Hematopoietic multipotent progenitor cell (in vitro differentiated cells): ENCODE data around the gene ANO4. TPM values are rescaled to one million over a fixed set of nuclear protein-coding genes. Genes with fewer than 3 reads are reported as not detected.

Experiments used
- DNase-seq, 3 donors: peaks; one replicate each; pipeline ENCODE4 v3.0.0-alpha.2; 2011 to 2015; ENCODE audit warnings: low read depth in 2 of 3, low spot score in 2 of 3
- total RNA-seq: library from RNA; depleted of rRNA; stranded (reverse); fragments of >200 nt; gene quantifications from one replicate; pipeline ENCODE4 v1.2.3, GENCODE V29; 2012

Gene ANO4
- total RNA-seq, 1 donor: not detected

GRCh38 chr12:100801320-100801719, 6.7 kb downstream of the ANO4 start:
- no peak for DNase-seq

DNA sequence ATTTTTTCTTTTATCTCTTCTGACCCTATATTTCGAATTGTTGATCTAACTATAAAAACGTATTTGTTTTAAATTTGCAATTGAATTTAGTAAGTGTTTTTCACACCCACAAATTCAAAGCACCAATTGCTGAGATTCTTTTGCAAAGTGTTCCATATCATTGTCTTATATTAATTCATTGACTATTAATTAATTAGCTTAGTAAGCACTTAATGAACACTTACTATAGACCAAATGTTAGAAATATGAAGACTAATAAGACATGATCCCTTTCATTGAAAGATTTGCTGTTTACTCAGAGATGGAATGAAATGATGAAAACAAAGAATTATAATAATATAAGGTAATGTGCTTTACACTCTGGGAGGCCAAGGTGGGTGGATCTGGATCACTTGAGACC, 14.2 kb downstream of the ANO4 start:
- DNase-seq: no peak

GRCh38 chr12:100820314-100820713, 25.7 kb downstream of the ANO4 start:
- DNase-seq: no peak

DNA sequence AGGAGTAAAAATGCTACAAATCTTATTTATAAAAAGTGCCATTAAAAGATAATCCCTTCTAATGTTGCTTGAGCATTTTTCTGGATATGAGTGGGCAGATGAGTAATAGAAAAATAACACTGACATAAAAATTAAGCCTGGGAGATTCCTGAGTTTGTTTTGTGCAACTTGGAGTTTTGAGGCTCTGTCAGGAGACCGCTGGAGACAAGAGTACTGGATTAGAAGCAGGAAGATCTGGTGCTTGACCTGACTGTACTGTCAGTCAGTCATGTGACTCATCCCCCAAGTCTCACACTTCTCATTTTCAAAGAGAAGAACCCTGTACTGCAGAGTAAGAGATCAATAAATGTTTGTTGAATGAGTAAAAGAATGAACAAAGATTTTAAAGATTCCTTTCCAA, 29.4 kb downstream of the ANO4 start:
- no peak for DNase-seq

DNA sequence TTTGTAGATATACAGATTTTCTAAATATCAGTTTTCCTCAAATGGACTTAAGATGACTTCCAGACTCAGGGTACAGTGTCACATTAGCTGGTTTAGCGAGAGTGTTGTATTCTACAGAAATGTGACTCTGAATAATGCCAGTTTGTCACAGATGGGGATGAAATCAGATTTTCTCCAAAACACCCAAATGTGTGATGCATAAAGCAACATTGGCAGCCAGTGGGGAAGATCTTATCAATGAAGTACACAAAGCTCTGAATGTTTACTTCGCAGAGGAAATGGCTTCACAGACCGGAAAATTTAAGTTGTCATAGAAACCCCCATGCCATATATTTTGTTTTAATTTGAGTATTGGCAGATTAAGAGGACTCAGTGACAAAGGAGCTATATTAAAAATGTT, 29.9 kb downstream of the ANO4 start:
- DNase-seq: no peak

DNA sequence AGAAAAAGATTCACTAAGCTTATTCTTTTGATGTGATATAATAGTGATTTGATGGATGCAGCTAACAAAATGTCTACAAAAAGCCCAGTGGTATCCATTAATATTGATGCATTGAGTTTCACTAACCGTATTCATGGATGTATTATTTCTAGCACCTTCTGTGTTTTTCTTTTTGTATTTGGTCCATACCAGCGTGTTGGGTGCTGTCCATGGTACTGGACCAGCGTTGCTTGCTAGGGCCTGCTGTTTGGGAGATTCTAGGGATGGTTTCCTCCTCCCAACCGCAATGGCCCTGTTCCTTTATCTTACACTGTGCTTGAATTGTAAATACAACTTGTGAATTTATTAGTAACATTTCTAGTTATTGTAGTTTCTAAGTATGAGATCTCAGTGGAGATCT, 31.7 kb downstream of the ANO4 start:
- peak in 2 of 3 donors; percentile 24 to 57 for DNase-seq

DNA sequence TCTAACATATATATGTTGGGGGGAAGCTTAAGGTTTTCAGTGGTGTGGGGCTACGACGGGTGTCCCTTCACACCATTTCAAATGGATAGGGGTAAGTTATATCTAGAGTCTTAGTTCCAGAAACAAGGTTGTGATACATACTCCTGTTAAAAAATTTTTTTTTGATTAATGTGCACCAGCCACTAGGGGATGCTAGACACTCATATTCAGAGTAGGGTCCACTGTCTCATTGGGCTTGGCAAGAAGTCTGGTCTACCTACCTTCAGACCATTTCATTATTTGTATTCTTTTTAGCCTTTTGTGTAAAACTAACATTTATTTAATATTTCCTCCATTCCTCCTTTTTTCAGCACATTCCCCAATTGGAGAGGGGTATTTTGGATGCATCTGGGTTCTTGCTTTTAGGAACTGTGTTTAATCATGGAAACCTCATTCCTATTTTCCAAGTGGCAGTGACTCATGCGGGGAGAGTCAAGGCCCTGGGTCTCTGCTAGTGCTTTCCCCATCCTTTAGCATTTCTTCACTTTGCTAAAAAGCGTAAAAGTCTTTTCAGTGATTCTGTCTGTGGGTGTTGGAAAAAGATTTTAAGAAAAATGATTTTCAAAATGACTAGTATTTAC, 33.4 kb downstream of the ANO4 start:
- peak in 2 of 3 donors; percentile 29 to 65 for DNase-seq

GRCh38 chr12:100830003-100830795, 35.6 kb downstream of the ANO4 start:
- DNase-seq: no peak

GRCh38 chr12:100833282-100833681, 38.7 kb downstream of the ANO4 start:
- no peak for DNase-seq

GRCh38 chr12:100840748-100841147, 46.2 kb downstream of the ANO4 start:
- DNase-seq: no peak

- peak in 1 of 3 donors; percentile 32 for DNase-seq
These were observed 47.6 kb downstream of the ANO4 start for GRCh38 chr12:100842156-100842555.

GRCh38 chr12:100843061-100843460, 48.5 kb downstream of the ANO4 start:
- no peak for DNase-seq

DNA sequence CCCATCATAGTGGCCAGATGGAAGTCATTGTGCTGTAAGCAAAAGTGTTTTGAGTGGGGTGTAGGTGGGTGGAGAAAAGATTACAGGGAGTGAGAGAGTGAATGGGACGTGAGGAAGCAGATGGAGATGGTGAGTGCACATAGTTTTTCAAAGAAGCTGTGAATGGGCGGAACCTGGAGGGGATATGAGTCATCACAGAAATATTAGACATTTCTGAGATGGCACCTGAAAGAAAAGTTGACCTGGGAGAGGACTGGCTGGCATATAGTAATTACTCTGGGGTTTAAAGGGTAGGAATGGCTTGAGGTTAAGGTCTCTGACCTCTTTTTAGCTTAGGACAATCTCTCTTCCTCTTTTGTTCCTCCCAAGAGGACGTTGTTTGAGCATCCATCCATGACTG, 50.5 kb downstream of the ANO4 start:
- DNase-seq: no peak

- no peak for DNase-seq
These were observed 57.1 kb downstream of the ANO4 start for GRCh38 chr12:100851637-100852036.

DNA sequence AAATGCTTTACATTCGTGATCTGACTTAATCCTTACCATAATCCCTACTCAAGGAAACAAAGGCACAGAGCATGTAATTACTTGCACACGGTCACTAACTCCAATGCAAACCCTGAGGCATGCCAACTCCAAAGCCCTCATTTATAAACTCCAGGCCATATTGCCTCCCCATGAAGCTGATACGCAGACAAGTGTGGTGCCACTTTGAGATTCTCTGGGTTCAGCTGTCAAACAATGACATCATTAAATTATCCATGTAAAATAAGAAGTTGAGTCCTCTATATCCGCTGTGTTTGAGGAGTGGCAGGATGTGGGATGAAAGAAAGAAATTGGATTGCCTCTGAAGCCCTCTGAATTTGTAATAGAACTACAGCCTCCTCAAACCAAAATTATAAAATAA, 62.8 kb downstream of the ANO4 start:
- DNase-seq: no peak

- DNase-seq: no peak
These were observed 63.4 kb downstream of the ANO4 start for GRCh38 chr12:100857971-100858370.

- DNase-seq: no peak
These were observed 64.1 kb downstream of the ANO4 start for GRCh38 chr12:100858656-100859055.

GRCh38 chr12:100859063-100859627, 64.6 kb downstream of the ANO4 start:
- no peak for DNase-seq

- no peak for DNase-seq
These were observed 66.0 kb downstream of the ANO4 start for GRCh38 chr12:100860611-100861010.

GRCh38 chr12:100862676-100863075, 68.1 kb downstream of the ANO4 start:
- DNase-seq: no peak

DNA sequence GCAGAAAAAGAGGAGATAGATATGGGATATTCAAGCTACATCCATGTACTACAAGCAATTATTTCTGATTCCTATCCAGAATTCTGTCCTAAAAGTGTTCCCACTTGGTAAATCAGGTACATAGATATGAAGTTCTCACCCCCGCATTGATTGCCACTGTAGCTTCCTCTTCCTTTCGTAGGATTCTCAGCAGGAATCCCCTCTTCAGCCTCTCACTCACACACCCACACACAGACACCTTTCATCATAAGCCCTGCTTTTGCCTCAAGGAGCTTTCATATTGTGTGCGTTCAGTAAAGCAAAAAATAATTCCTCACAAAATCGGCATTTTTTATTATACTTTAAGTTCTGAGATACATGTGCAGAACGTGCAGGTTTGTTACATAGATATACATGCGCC, 69.8 kb downstream of the ANO4 start:
- DNase-seq: no peak
